GM12878 (cell line): Measurements from ENCODE around the gene ROR2. TPM values are rescaled to one million over a fixed set of nuclear protein-coding genes. Genes with fewer than 3 reads are reported as not detected.

Source experiments
- ATAC-seq: fragments of 200-7000 bp; cut with Tn5 transposase; 3 replicates; pipeline ENCODE4 v1.9.1; 2020; ENCODE audit warnings: mild to moderate bottlenecking, moderate library complexity
- BruUV-seq: library from RNA; stranded (reverse); fragments of 400-500 nt; replicated peaks from 2 replicates; lab custom pipeline; 2021; lab: Mats Ljungman, UMichigan
- CTCF ChIA-PET: fragments of 300-600 bp; sonication (Branson Sonifier 250); formaldehyde crosslinking; extraction: SDS; loops from one replicate; lab custom pipeline; 2021; ENCODE audit warnings: inconsistent platforms; lab: Yijun Ruan, JAX
- POLR2A ChIA-PET: fragments of 350-600 bp; formaldehyde crosslinking; extraction: SDS; loops from one replicate; lab custom pipeline; 2021; ENCODE audit warnings: inconsistent platforms; lab: Charles Lee
- RAD21 ChIA-PET: fragments of 300-600 bp; sonication (Branson Sonifier 250); formaldehyde crosslinking; loops from one replicate; lab custom pipeline; 2023; ENCODE audit warnings: antibody characterized with exemption; ENCODE audit not compliant: unreplicated experiment; lab: Charles Lee
- SMC1A ChIA-PET: fragments of 300-600 bp; sonication (Branson Sonifier 250); formaldehyde crosslinking; loops from one replicate; lab custom pipeline; 2023; ENCODE audit not compliant: unreplicated experiment, uncharacterized antibody; lab: Charles Lee
- DNase-seq: peaks from one replicate; pipeline ENCODE4 v3.0.0-alpha.2; 2011; ENCODE audit warnings: low read depth, low spot score
- FAIRE-seq: peaks from 3 replicates; lab custom pipeline; 2011; peaks lifted over from hg19 to GRCh38; lab: Jason Lieb, UNC
- H2AFZ ChIP-seq: 2 replicates; pipeline ENCODE4 v1.6.0; 2011; ENCODE audit warnings: low read depth, low read length, control low read depth; ENCODE audit not compliant: control insufficient read depth
- H3K27ac ChIP-seq: 2 replicates; pipeline ENCODE4 v1.5.1; 2011; ENCODE audit warnings: control low read depth; ENCODE audit not compliant: control insufficient read depth, insufficient read depth
- H3K27me3 ChIP-seq, 2 experiments: replicated peaks in 1 of 2; 2 replicates each; pipeline versions ENCODE4 v1.6.0 to v1.6.1; 2011; ENCODE audit warnings: low read length in 1 of 2; ENCODE audit not compliant: control insufficient read depth in 2 of 2, insufficient read depth in 2 of 2
- H3K36me3 ChIP-seq, 2 experiments: 2 replicates each; pipeline ENCODE4 v1.5.1; 2011; ENCODE audit warnings: low read length in 1 of 2; ENCODE audit not compliant: control insufficient read depth in 2 of 2, insufficient read depth in 2 of 2
- H3K4me1 ChIP-seq: 2 replicates; pipeline ENCODE4 v1.6.1; 2011; ENCODE audit warnings: mild to moderate bottlenecking, low read length, moderate library complexity, mixed read lengths; ENCODE audit not compliant: control insufficient read depth, insufficient read depth
- H3K4me2 ChIP-seq: 2 replicates; pipeline ENCODE4 v1.6.0; 2011; ENCODE audit warnings: control low read depth; ENCODE audit not compliant: control insufficient read depth, insufficient read depth
- H3K4me3 ChIP-seq: fragments of 200-600 bp; sonication (generic); 2 replicates; pipeline ENCODE4 v1.5.1; 2016
- H3K79me2 ChIP-seq: 2 replicates; pipeline ENCODE4 v1.6.0; 2011; ENCODE audit warnings: low read length; ENCODE audit not compliant: control insufficient read depth, insufficient read depth
- H3K9ac ChIP-seq: 2 replicates; pipeline ENCODE4 v1.8.0; 2011; ENCODE audit warnings: low read length, control low read depth, mixed read lengths; ENCODE audit not compliant: control insufficient read depth, insufficient read depth
- H3K9me3 ChIP-seq: replicated peaks from 3 replicates; pipeline ENCODE4 v1.5.1; 2011; ENCODE audit warnings: mild to moderate bottlenecking, low read length; ENCODE audit not compliant: control insufficient read depth, insufficient read depth
- H4K20me1 ChIP-seq: 2 replicates; pipeline ENCODE4 v1.6.0; 2011; ENCODE audit not compliant: control insufficient read depth, insufficient read depth
- BCL3 ChIP-seq: IDR thresholded peaks from 2 replicates; pipeline ENCODE4 v1.6.1; 2011; ENCODE audit warnings: borderline replicate concordance, low read depth, mild to moderate bottlenecking, moderate library complexity, low read length; ENCODE audit not compliant: insufficient read depth, poor library complexity, severe bottlenecking
- CBX5 ChIP-seq: sonication (generic); IDR thresholded peaks from 2 replicates; pipeline ENCODE4 v1.6.1; 2016; ENCODE audit warnings: low read depth, moderate library complexity, mild to moderate bottlenecking, inconsistent platforms
- CTCF ChIP-seq, 3 experiments: IDR thresholded peaks in 2 of 3; conservative IDR thresholded peaks in 1 of 3; 2 replicates each; pipeline ENCODE4 v1.5.1; 2011; ENCODE audit warnings: low read depth in 3 of 3, low read length in 3 of 3, mild to moderate bottlenecking in 3 of 3, control low read depth in 2 of 3, moderate library complexity in 2 of 3, inconsistent platforms in 1 of 3, mixed read lengths in 1 of 3; ENCODE audit not compliant: control insufficient read depth in 2 of 3, insufficient read depth in 1 of 3; ENCODE audit errors: extremely low read depth in 1 of 3
- GATAD2B ChIP-seq: fragments of 450-650 bp; conservative IDR thresholded peaks from 2 replicates; pipeline ENCODE4 v1.6.1; 2017; ENCODE audit warnings: low read depth, mild to moderate bottlenecking, moderate library complexity
- MEF2B ChIP-seq: fragments of 450-650 bp; IDR thresholded peaks from 2 replicates; pipeline ENCODE4 v1.6.1; 2018; ENCODE audit warnings: mild to moderate bottlenecking, moderate library complexity; ENCODE audit not compliant: partially characterized antibody, poor library complexity, severe bottlenecking
- PML ChIP-seq: IDR thresholded peaks from 2 replicates; pipeline ENCODE4 v1.6.1; 2012; ENCODE audit warnings: low read length, inconsistent platforms
- POLR2AphosphoS2 ChIP-seq: IDR thresholded peaks from 2 replicates; pipeline ENCODE4 v1.6.1; 2011; ENCODE audit warnings: low read depth, mild to moderate bottlenecking, low read length, improper control_type of control experiment, moderate library complexity
- REST ChIP-seq: IDR thresholded peaks from 2 replicates; pipeline ENCODE4 v1.6.1; 2012; ENCODE audit warnings: mild to moderate bottlenecking, low read depth, low read length
- SKIL ChIP-seq: fragments of 450-650 bp; IDR thresholded peaks from 2 replicates; pipeline ENCODE4 v1.6.1; 2017; ENCODE audit warnings: mild to moderate bottlenecking, low read depth, inconsistent platforms; ENCODE audit not compliant: poor library complexity, severe bottlenecking
- SREBF1 ChIP-seq: IDR thresholded peaks from 2 replicates; pipeline ENCODE4 v1.6.1; 2012; ENCODE audit warnings: mild to moderate bottlenecking, low read length
- TBL1XR1 ChIP-seq: IDR thresholded peaks from 2 replicates; pipeline ENCODE4 v1.6.1; 2012; ENCODE audit warnings: low read depth, low read length, improper control_type of control experiment
- YBX1 ChIP-seq: fragments of 450-650 bp; IDR thresholded peaks from 2 replicates; pipeline ENCODE4 v1.6.1; 2016; ENCODE audit warnings: antibody characterized with exemption
- ZNF622 ChIP-seq: fragments of 450-650 bp; IDR thresholded peaks from 2 replicates; pipeline ENCODE4 v1.6.1; 2017; ENCODE audit warnings: mild to moderate bottlenecking, inconsistent platforms
- WGBS: methylation state at CpG from one replicate; pipeline ENCODE4 v1.1.6; 2016; ENCODE audit warnings: low lambda C conversion rate; ENCODE audit not compliant: insufficient replicate concordance, insufficient coverage; ENCODE audit errors: missing lambda C conversion rate; 5-methylcytosine and 5-hydroxymethylcytosine counted together
- in situ Hi-C: fragments of 300-500 bp; cut with MboI; formaldehyde crosslinking; loops from 9 replicates; pipeline ENCODE4 v1.14.3; 2018; ENCODE audit warnings: mixed read lengths
- intact Hi-C: fragments of 100-400 bp; cut with micrococcal nuclease; formaldehyde crosslinking; loops from one replicate; pipeline ENCODE4 v1.14.2; 2022; ENCODE audit not compliant: unreplicated experiment
- polyA plus RNA-seq, 11 experiments: library from polyadenylated mRNA; depleted of rRNA in 4 of 11; unstranded in 6 of 11; stranded (reverse) in 5 of 11; fragments of >200 nt; fragmentation: Nextera tagmentation in 4 of 11; fragmentation: Illumina TruSeq in 1 of 11; extraction: Ambion mirVana in 4 of 11; extraction: Trizol in 1 of 11; gene quantifications; 1 replicate in 1 of 11; 2 replicates in 10 of 11; pipeline versions ENCODE4 v1.2.1 to v1.2.3, GENCODE V29; 2011 to 2016; ENCODE audit warnings: inconsistent platforms in 2 of 11, missing spikeins in 2 of 11, low read depth in 1 of 11
- total RNA-seq, 4 experiments: library from RNA; depleted of rRNA in 3 of 4; stranded (reverse); fragments of >200 nt in 3 of 4; fragmentation: Illumina TruSeq in 1 of 4; extraction: Trizol in 1 of 4; gene quantifications; 2 replicates each; pipeline versions ENCODE4 v1.2.1 to v1.2.3, GENCODE V29; 2013 to 2021

ROR2 gene
- total and polyA plus RNA-seq, 10 of the 15 experiments (the other 5 are each of a cell fraction or from before 2014, with no cell fraction given): 0.03 to 0.05 TPM; not detected in 8

GRCh38 chr9:91935066-91935749 is 14.8 kb downstream of the ROR2 start:
- ATAC-seq (no peak), DNase-seq (no peak), FAIRE-seq (no peak)
- H3K79me2 ChIP-seq: no peaks in the 10 kb centered on the region
- H3K27me3 ChIP-seq: no peaks in the 10 kb centered on the region
- 49% methylated on average over 12 of the region's 13 CpGs for WGBS
- ChIA-PET SMC1A (no interaction called here), RAD21 (no interaction called here), CTCF (no interaction called here), POLR2A (no interaction called here)
- no peak overlapping the region for H2AFZ ChIP-seq
- H3K27ac ChIP-seq: no peak overlapping the region
- peaks cover 2% of the 10 kb centered on the region; the same call in 1 of the 3 replicates for H3K9me3 ChIP-seq
- no peaks in the 10 kb centered on the region for H4K20me1 ChIP-seq
- intact Hi-C loops (no loop called here), in situ Hi-C loops (no loop called here)
- H3K4me3 ChIP-seq: no peak overlapping the region
- no peaks in the 10 kb centered on the region for H3K4me1 ChIP-seq
- no TSS peak for BruUV-seq
- H3K4me2 ChIP-seq: no peak overlapping the region
- no peak for TF ChIP-seq REST
- TF ChIP-seq SREBF1: no peak
- TF ChIP-seq GATAD2B: no peak
- TF ChIP-seq POLR2AphosphoS2: no peak
- TF ChIP-seq MEF2B: no peak
- no peak for TF ChIP-seq SKIL
- TF ChIP-seq CBX5: no peak
- no peak for TF ChIP-seq CTCF (IDR thresholded peaks at IDR 0.05 in 2 of 3, conservative IDR thresholded peaks at IDR 0.05 in 1 of 3; ENCODE audit: control insufficient read depth in 2 of 3, extremely low read depth in 1 of 3, insufficient read depth in 1 of 3, low read depth in 3 of 3, low read length in 3 of 3)
- no peak for TF ChIP-seq YBX1
- TF ChIP-seq BCL3: no peak
- no peak for TF ChIP-seq PML
- no peak for TF ChIP-seq TBL1XR1
- TF ChIP-seq ZNF622: no peak
- H3K9ac ChIP-seq: no peak overlapping the region
- H3K36me3 ChIP-seq: no peaks in the 10 kb centered on the region
